G401 (cell line): ENCODE data around the gene EPHB2. TPM values are rescaled to one million over a fixed set of nuclear protein-coding genes. Genes with fewer than 3 reads are reported as not detected.

Experiments used
- DNase-seq: peaks from one replicate; pipeline ENCODE4 v3.0.0-alpha.2; 2015; ENCODE audit warnings: low spot score
- in situ Hi-C: cut with HindIII; loops from 2 replicates; pipeline ENCODE4 v1.10.0; 2016; ENCODE audit warnings: low sequenced_read_pairs, mixed read lengths
- total RNA-seq: library from RNA; depleted of rRNA; stranded (reverse); fragments of >200 nt; shearing (Covaris generic); gene quantifications from 2 replicates; pipeline ENCODE4 v1.2.3, GENCODE V29; 2014

EPHB2 gene
- total RNA-seq, 1 experiment from 2014 or later = 0.14 TPM

GRCh38 chr1:22880174-22880601, 169.5 kb downstream of the EPHB2 start:
- no peak for DNase-seq
- in situ Hi-C loops = no loop called here

GRCh38 chr1:22883406-22883805, 172.8 kb downstream of the EPHB2 start:
- in situ Hi-C loops = no loop called here
- DNase-seq = no peak

GRCh38 chr1:22884806-22885530, 174.3 kb downstream of the EPHB2 start:
- in situ Hi-C loops = no loop called here
- peak; percentile 14 for DNase-seq

- in situ Hi-C loops = no loop called here
- no peak for DNase-seq
Measured at GRCh38 chr1:22886211-22886610, 175.6 kb downstream of the EPHB2 start.

- no peak for DNase-seq
- in situ Hi-C loops = no loop called here
Measured at GRCh38 chr1:22887491-22887890, 176.9 kb downstream of the EPHB2 start.

- in situ Hi-C loops = no loop called here
- no peak for DNase-seq
Measured at GRCh38 chr1:22888320-22889075, 177.9 kb downstream of the EPHB2 start.

- peak; percentile 43 for DNase-seq
- in situ Hi-C loops = no loop called here
Measured at GRCh38 chr1:22889213-22889827, 178.7 kb downstream of the EPHB2 start.

- no peak for DNase-seq
- in situ Hi-C loops = no loop called here
Measured at GRCh38 chr1:22892789-22893188, 182.2 kb downstream of the EPHB2 start.

- no peak for DNase-seq
- in situ Hi-C loops = no loop called here
Measured at GRCh38 chr1:22893292-22893691, 182.7 kb downstream of the EPHB2 start.

GRCh38 chr1:22895357-22895756, 184.7 kb downstream of the EPHB2 start:
- in situ Hi-C loops = no loop called here
- no peak for DNase-seq

GRCh38 chr1:22896184-22896583, 185.5 kb downstream of the EPHB2 start:
- no peak for DNase-seq
- in situ Hi-C loops = no loop called here

- DNase-seq = no peak
- in situ Hi-C loops = no loop called here
Measured at GRCh38 chr1:22900451-22900850, 189.8 kb downstream of the EPHB2 start.

- DNase-seq = no peak
- in situ Hi-C loops = no loop called here
Measured at GRCh38 chr1:22903113-22903512, 192.5 kb downstream of the EPHB2 start.

- no peak for DNase-seq
- in situ Hi-C loops = no loop called here
Measured at GRCh38 chr1:22906968-22907367, 196.3 kb downstream of the EPHB2 start.

- in situ Hi-C loops = no loop called here
- DNase-seq = no peak
Measured at GRCh38 chr1:22907528-22907927, 196.9 kb downstream of the EPHB2 start.

GRCh38 chr1:22908880-22909426, 198.3 kb downstream of the EPHB2 start:
- no peak for DNase-seq
- in situ Hi-C loops = no loop called here

GRCh38 chr1:22910286-22910685, 199.6 kb downstream of the EPHB2 start:
- in situ Hi-C loops = no loop called here
- DNase-seq = no peak

- no peak for DNase-seq
- in situ Hi-C loops = no loop called here
Measured at GRCh38 chr1:22910986-22911651, 200.5 kb downstream of the EPHB2 start.

- DNase-seq = no peak
- in situ Hi-C loops = no loop called here
Measured at GRCh38 chr1:22912311-22912710, 201.7 kb downstream of the EPHB2 start.
